NCI-H524 treated with DMSO at 0.1 percent for 48 hours (cell line): ENCODE data around the gene OGT.
"Not testable (repeated sequence)": the region's sequence is repeated elsewhere in the genome, so short reads cannot be mapped to it uniquely, and the experiment has no call there.

Experiments used
- DNase-seq: peaks from one replicate; lab custom pipeline; 2025; lab: John Stamatoyannopoulos, UW

Gene OGT

DNA sequence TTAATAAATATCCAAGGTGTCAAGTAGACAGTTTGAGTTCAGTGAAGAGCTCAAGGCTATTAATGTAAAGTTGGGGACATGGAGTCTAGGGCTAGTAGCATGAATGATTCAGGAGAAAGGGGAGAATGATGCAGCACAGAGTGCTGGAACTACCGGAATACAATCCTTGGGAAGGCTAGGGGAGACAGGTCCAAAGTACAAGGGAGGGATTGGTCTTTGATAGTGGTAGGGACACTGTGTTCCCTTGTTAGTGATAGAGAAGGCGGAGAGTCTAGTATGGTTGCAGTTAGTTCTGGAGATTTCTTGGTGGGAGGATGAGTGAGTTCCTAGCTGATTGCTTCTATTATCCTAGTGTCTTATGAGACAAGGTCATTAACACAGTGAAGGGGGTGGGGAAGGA is 54.0 kb downstream of the OGT start:
- DNase-seq: no peak

DNA sequence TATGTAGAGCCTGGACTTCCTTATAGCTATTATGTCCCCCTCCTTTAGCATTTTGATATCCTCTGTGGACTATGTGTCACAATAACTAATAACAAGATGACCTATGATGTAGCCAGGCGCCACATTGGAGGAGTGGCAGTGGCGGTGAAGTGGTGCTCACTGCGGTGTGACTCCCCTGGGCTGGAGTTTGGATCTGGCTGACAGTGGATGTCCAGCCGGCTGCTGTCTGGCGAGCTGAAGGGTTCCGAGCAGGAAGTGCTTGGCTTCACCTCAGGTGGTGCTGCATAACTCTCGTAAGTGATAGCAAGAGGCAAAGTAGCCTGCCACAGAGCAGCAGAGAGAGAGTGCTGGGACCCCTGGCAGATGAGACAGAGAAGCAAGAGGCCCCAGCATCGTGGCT is 60.3 kb downstream of the OGT start:
- DNase-seq: not testable (repeated sequence)

DNA sequence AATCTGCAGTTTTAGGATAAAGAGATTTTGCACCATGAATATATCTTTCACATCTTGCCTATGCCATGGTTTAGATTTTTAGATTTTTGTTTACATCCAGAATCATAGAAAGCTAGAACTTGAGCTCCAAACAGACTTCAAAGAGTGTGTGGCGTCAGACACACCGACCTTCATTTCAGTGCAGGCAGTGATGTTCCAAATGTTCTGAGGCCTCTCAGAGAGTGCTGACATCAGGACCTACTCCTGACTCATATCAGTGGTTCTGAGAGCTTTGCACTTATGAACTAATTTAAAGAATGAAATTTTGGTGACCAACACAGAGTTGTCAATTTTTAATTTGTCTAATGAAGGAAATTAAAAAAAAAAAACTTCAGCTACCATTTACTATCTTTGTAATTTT is 67.1 kb downstream of the OGT start:
- no peak for DNase-seq

DNA sequence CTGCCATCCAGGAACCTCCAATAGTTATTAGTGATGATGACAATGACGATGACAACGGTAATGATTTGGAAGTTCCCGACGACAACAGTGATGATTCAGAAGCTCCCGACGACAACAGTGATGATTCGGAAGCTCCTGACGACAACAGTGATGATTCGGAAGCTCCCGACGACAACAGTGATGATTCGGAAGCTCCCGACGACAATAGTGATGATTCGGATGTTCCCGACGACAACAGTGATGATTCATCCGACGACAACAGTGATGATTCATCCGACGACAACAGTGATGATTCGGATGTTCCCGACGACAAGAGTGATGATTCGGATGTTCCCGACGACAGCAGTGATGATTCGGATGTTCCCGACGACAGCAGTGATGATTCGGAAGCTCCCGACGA is 70.7 kb downstream of the OGT start:
- DNase-seq: no peak

DNA sequence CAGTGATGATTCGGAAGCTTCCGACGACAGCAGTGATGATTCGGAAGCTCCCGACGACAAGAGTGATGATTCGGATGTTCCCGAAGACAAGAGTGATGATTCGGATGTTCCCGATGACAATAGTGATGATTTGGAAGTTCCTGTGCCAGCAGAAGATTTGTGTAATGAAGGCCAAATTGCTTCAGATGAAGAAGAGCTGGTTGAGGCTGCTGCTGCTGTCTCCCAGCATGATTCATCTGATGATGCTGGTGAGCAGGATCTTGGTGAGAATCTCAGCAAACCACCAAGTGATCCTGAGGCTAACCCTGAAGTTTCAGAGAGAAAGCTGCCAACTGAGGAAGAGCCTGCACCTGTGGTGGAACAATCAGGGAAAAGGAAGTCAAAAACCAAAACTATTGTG is 71.2 kb downstream of the OGT start:
- no peak for DNase-seq

DNA sequence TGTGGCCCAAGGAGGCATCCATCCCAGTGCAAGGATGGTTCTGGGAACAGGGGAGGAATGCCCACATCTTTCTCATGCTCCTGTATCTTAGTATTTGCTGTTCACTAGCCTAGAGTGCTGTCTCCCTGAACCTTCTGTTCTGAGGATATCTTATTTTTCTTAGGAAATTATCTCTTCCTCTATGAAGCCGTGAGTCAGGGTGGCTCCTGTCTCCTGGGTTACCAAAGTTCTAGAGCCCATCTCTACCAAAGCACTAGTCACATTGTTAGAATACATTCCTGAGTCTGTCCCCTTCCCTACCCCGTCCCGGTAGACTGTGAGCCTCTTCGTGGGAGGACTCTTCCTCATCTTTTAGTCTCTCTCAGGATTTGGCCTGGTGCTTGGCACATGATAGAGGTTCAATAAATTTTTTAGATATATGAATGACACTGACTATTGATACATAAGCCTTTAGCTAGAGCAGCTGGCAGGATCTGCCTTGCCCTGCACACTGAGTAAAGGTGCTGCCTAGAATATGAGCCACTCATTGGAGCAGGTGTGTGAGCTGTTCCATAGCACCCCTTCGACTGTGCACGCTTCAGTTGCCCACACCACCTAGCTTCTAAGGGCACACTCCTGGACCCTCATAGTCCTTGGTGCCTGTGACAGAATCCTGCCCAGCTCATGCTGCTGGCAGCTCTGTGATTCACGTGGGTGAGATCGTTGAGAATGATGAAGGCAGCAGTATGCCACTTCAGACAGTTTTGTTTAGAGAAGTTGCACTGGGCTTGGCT is 72.1 kb downstream of the OGT start:
- DNase-seq: no peak

DNA sequence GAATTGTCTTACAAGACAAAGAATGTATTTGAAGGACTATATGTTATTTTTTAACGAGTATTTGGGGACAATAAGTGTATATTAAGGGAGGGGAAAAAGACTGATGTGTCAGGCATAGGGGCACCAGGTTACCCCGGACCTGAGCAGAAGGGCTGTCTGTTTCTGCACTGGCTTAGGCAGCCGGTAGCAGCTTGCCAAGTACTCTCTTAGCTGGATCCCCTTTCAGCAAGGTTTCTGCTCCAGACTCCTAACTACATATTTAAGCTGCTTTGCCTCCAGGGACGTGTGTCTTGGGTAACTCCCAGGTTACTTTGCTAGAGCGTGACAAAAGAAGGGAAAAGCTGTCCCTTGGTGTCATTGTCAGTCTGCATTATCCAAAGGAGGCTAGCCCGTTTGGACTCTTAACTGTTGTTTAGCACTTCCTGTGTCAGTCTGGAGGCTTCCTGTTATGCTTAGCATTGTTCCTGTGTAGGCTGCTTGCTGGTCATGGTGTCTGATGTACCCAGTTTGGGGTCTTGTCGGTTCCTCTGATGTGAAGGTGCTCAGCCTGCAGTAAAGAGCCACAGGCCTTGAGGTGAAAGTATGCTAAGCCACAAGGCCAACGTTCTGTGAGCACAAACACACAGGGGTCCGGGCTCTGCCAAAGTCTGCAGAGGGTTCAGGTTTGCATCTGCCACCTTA is 73.8 kb downstream of the OGT start:
- DNase-seq: no peak

DNA sequence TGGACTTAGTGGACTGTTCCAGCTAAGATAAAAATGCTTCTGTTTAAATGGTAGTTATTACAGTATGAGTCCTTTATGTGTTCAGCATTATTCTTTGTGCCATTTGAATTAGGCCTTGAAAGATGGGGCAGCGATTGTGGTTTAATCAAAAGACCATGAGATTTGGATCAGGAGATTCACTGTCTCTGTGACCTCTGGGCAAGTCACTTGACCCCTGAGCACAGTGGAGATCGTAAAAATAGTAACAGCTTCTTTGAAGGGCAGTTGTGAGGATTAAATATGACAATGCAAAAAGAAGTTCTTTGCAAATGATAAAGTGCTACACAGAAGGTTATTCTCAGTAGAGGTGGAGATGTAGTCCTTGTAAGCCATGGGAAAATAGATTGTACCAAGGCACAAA is 74.6 kb downstream of the OGT start:
- DNase-seq: no peak

DNA sequence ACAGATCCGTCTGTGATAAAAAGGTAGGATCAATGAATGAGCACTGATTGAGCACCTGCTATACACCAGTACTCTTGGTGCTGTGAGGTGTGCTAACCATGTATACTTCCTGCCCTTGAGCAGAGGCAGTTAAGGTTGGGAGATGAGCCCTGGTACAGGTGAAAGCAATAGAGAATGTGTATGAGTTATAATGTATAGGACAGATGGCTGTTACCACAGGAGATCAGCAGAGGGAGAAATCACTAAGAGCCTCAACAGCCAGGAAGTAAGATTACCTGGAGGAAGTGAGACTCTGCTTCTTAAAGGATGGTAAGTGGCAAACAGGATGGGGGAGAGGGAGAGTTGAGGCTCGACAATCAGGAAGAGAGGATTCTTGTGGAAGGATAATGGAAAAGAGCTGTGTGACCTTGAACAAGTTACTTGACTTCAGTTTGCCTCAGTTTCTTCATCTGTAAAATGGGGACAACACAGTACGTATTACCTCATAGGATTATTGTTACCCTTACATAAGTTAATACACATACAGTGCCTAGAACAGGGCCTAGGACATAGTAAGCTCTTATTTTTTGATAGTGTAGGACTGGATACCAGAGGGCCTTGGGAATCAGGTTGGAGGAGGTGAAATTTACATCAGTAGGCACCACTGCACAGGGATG is 76.3 kb downstream of the OGT start:
- no peak for DNase-seq

DNA sequence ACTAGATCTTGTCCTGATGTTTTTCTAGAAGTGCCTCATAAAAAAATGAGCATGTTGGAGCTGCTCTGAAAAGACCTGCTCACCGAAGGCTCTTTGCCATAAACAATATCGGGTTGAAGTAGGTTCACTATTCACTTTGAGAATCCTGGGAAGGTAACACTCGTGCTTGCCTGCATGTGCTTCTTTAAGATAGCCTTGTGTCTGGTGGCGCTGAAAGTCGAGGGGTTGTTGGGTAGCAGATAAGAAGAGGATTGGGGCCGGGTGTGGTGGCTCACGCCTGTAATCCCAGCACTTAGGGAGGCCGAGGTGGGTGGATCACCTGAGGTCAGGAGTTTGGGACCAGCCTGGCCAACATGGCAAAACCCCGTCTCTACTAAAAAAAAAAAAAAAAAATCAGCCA is 78.8 kb downstream of the OGT start:
- DNase-seq: not testable (repeated sequence)

DNA sequence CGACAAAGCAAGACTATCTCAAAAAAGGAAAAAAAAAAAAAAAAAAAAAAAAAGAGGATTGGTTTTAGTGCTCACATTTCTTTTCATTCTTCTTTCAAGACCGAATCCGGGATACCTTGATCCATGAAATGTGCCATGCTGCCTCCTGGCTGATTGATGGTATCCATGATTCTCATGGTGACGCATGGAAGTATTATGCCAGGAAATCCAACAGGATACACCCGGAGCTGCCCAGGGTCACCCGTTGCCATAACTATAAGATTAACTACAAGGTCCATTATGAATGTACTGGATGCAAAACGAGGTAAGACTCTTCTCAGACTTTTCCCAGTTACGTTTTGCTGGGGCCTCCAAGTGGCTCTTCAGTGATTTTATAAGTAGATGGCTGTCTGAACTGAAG is 79.4 kb downstream of the OGT start:
- no peak for DNase-seq

DNA sequence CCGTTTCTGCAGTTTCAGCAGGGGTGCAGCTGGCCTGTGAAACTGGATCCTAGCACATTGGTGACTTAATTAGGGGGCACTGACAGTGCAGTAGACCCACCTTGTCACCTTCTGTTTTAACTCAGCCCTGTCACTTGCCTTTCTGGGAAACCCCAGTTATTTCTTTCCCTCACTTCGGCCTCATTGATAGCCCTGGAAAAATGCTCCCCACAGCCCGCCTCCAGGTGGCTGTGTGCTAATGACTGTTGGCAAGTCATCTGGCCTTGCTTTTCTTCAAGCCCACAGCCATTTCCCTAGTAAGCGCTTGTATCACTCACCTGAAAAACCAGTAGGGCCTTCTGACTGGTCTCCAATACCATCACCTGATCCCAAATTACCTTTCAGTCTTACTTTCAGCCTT is 82.2 kb downstream of the OGT start:
- DNase-seq: no peak

DNA sequence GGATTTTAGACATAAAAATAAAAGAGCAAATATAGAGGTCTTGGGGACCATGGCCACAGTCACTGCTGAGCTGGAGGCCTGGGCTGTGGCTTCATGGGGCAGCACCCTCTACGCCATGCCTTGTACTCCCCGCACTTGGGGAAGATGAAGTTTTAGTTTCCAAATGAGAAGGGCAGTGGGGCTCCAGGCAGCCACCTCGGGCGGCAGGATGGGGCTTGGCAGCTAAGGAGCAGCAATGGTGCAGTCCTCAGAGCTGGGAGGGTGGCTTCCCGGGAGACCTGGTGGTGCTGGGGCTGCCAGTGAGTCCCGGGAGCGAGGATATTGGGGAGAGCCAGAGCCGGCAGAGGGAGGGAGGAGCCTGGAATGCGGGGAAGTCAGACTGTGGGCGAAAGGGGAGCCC is 83.0 kb downstream of the OGT start:
- DNase-seq: no peak

DNA sequence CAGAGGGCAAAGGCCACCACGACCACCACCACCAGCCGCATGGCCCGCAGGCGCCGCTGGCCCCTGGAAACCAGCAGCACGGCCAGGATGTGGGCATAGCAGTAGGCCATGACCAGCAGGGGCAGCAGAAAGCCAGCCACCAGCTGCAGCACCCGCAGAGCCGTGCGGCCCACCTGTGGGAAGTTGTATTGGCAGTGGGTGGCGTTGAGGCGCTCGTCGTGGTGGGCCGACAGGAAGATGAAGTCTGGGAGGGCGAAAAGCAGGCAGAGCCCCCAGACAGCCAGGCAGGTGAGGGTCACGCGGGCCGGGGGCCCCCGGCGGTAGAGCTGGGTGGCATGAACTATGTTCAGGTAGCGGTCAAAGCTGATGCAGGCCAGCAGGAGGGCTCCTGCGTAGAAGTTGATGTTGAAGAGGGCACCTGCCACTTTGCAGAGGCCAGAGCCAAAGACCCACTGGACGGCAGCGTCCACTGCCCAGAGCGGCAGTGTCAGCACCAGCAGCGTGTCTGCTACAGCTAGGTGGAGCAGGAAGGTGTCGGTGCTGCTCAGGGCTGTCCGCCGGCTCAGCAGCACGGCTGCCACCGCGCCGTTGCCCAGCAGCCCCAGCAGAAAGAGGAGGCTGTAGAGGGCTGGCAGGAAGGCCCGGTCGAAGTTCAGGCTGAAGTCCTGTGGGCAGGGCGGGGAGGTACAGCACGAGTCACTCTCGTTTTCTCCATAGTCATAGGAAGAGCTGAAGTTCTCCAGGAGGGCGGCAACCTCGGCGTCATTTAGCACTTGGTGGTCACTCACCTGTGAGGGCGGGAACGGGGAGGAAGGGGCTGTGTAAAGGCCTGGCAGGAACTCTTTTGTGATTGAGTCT is 84.0 kb downstream of the OGT start:
- DNase-seq: no peak

DNA sequence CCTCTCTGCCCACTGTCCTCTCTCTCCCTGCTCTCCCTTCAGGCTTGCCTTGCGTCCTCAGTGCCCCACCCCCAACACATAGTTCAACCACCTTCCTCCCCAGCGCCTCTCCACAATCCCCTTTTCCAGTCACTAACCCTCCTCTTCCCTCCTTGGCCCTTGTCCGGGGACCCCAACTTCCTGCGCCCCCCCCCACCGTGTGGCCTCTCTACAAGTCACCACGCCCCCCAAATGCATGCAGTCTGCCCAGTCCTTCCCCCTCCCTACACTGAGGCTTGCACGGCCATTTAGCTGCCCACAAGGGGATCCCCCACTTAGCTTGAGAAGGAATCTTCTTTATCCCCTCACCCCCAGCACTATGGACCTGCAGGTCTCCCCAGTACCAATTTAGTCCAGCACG is 84.8 kb downstream of the OGT start:
- no peak for DNase-seq

DNA sequence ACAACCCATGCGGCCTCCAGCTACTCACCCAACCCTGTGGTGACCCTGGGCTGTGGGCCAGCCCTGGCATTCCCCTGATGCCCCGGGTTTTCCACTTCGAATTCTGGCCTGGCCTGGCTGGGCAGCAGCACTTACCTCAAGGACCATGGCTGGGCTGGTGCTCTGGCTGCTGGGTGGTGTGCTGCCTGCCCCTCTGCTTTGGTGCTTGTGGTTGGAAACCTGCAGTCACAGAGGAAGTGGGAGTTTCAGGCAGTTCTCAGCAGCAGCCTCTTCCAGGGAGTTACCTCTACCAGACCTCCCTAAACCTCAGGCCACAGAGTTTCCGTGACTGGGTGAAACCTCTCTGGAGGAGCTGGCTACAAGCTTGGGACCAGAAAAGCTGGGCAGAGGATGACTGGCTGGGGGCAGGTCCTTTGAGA is 85.4 kb downstream of the OGT start, which contains the start of gene CXCR3:
Gene CXCR3 (minus strand): TSS at position 209 of the 419 bp plus-strand sequence. CDS start 62 bp downstream, at position 147.
- no peak for DNase-seq

DNA sequence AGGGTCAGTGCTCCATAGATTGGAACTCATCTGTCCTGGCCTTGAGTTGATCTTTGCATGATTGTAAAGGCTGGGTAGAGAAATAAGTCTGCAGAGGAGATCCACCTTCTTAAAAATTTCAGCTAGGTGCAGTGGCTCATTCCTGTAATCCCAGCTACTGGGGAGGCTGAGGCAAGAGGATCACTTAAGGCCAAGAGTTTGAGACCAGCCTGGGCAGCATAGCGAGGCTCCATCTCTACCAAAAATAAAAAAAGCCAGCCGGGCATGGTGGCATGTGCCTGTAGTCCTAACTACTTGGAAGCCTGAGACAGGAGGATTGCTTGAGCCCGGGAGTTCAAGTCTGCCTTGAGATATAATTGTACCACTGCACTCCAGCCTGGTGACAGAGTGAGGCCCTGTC is 85.9 kb downstream of the OGT start:
- no peak for DNase-seq

DNA sequence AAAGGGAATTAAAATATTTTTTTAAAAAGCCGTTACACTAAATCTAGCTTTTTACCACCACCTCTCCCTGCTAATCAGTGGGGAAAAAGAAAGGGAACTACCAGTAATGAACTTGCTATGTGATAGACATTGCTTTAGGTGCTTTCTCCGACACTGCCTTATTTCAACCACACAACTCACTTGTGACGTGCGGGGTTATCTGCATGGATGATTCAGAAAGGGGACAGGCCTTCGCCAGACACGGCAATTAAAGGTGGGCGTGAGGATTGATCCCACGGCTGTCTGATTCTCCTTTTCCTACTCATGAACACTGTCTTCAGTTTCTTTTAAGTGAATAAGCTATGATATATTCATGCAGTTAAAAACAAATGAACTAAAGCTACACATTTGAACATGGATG is 86.3 kb downstream of the OGT start:
- DNase-seq: no peak

DNA sequence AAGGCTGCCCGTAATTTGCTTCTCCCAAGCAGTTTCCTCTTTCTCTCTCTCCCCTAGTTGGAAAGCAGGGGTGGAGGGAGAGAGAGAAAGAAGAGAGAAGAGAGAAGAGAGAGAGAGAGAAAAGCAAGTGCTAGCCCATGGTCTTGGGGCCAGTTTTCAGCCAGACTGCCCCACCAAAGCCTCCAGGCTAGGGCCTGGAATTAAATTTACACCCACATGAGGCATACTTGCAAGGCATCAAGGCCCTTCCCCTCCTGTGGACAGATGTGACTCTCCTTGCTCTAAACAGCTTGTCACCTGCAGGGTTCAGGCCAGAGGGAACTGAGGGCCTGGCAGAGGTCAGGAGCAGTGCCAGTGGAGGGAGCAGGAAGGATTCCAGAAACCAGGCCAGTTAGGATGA is 87.1 kb downstream of the OGT start:
- DNase-seq: no peak

DNA sequence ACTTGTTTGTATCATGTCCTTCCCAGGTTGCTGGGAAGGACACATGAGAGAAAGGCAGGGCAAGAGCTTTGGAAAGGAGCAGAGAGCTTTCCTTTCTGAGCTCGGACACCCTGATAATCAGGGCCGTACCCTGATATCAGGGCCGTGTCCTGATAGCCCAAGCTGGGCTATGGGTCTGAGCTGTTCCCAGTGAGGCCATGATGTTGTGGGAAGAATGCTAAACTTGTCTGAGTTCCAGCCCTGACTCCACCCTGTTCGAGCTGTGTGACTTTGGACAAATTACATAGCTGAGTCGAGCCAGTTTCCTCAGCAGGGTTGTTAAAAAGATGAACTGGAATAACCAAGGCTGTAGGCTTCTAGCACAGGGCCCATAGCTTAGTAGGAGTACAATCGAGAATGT is 88.7 kb downstream of the OGT start:
- DNase-seq: no peak

DNA sequence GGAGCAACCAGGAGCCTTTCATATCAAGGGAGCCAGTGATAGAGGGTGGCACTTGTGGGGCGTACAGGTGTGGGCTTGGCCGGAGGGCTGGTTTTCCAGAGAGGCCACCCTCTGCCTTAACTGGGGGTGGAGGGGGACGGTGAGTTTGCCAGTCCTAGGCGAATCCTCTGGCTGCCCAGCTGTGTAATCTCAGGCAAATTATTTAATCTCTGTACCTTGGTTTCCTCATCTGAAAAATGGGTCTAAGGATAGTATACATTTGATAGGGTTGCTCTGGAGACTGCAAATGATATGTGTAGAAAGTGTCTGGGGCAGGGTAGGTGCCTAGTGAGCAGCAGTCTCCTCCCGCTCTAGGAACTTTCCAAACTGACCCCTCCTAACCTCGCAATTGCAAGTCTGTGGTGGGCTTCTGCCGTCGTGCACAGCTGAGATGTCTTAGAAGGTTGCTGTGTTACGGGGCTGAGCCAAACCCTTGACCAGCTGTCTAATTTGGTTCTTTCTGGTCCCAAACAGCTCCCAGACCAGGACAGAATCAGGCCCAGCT is 89.2 kb downstream of the OGT start:
- DNase-seq: no peak
